ENCODE measurements around the gene FRMD6.
"Not testable (repeated sequence)": the region's sequence is repeated elsewhere in the genome, so short reads cannot be mapped to it uniquely, and the experiment has no call there.

The FRMD6 gene

GRCh38 chr14:51633298-51633697, 18.4 kb upstream of the FRMD6 start:
- not testable (repeated sequence) for DNase-seq

- DNase-seq, result no peak
Measured at GRCh38 chr14:51636109-51636508, 15.6 kb upstream of the FRMD6 start.

GRCh38 chr14:51638071-51638944, 13.4 kb upstream of the FRMD6 start:
- no peak for DNase-seq

- no peak for DNase-seq
Measured at GRCh38 chr14:51639668-51640316, 11.9 kb upstream of the FRMD6 start.

DNA sequence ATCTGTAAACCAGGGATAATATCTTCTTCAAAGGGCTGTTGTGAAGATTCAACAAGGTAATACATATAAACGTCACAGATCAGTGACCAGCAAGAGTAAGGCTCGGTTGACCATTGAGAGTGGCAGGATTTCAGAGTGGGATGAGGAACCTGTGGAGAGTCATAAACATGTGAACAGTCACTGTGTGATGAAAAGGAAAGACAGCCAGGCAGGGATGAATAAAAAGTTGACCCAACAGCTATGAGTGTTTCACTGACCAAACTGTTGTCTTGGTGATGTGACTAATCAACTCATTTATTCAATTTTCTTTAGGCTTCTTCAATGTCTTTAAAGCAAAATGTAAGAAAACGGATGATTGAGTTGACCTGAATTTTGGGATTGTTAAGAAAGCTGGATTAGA, 8.6 kb upstream of the FRMD6 start:
- DNase-seq, result no peak

DNA sequence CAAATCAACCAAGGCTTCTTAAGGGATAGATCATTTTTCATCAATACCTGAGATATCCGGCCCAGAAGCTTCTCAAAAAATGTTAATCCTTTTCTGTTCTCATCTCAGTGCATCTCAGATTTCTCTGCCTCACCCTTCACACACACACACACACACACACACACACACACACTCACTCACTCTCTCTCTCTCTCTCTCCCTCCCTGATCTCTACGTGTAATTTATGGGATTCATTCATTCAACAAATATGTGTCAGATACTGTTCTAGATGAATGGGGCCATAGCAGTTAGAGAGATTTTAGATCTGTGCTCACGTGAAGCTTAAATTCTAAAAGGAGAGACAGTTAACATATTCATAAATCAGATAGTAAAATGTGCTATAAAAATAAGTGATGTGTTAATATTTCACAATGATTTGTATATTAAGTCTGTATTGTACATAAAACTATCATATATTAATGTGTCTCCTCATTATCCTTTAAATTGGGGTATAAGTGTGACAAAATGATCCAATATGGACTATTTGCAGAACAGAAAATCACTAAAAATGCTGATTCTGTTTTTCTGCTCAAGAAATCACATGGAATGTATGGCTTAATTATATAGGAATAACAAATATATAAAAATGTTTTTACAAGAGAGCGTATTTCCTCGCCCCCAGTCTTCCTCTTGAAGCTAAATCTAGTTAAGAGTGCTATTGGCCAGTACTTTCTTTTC, 7.3 kb upstream of the FRMD6 start:
- DNase-seq, result no peak

DNA sequence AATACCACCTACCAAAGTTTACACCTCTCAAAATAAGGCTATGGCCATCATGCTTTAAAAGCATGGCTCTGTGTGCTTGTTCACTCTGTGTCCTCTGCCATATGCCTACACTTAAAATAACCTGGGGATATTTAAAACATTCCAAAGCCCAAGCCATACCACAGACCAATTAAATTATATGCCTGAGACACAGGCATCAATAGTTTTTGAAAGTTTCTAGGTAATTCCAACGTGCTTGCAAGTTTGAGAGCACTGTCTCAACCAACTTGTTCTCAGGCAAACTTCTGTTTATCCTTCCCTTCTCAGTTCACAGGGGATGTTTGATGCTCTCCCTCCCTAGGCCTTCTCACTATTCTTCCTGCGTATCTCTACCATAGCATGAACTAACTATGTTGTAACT, 3.4 kb upstream of the FRMD6 start:
- no peak for DNase-seq

GRCh38 chr14:51650716-51651387, 858 bp upstream of the FRMD6 start:
- no peak for DNase-seq

DNA sequence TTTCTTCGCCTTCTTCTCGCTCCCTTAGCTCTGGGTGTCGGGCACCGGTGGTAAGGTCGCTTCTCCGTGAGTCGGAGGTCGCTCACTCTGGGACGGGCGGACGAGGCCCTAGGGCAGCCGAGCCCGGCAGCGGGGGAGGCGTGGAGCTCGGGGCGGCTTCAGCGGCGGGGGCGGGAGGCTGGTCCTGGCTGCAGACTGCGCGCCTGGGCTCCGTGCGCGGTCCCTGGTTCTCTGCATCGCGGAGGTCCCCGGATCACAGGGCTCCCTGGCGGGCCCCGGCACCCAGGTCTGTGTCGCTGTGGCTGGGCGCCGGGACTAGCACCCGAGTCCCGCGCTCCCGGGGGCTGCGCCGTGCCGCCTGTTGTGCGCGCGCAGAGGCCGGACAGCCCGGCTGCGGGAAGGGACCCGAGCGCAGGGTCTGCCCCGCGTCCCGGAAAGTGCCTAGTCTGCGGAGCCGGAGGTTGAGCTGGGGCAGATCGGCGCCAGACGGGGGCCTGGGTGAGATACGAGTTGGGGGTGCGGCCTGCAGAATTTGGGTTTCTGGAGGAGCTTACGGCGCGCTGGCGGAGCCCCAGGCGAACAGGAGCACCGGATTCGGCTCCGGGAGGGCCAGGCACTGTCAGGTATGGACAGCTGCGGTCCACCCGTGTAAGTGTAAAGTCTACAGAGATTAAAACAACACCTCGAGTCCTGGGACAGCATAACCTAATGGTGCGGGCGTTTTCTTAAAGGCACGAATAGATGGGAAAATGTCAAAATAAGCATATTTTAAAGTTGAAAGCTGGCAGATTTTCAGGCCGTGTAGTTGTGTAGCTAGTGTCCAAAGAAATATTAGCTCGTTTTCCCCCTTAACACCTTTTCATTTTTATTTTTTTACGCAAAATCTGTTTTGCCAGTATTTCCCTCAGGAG, 713 bp downstream of the FRMD6 start:
- peak; percentile 20 for DNase-seq

GRCh38 chr14:51653079-51653774, 1.5 kb downstream of the FRMD6 start:
- no peak for DNase-seq

- no peak for DNase-seq
Measured at GRCh38 chr14:51653775-51654532, 2.2 kb downstream of the FRMD6 start.

- no peak for DNase-seq
Measured at GRCh38 chr14:51654533-51654845, 2.8 kb downstream of the FRMD6 start.

GRCh38 chr14:51657762-51658161, 6.1 kb downstream of the FRMD6 start:
- no peak for DNase-seq

DNA sequence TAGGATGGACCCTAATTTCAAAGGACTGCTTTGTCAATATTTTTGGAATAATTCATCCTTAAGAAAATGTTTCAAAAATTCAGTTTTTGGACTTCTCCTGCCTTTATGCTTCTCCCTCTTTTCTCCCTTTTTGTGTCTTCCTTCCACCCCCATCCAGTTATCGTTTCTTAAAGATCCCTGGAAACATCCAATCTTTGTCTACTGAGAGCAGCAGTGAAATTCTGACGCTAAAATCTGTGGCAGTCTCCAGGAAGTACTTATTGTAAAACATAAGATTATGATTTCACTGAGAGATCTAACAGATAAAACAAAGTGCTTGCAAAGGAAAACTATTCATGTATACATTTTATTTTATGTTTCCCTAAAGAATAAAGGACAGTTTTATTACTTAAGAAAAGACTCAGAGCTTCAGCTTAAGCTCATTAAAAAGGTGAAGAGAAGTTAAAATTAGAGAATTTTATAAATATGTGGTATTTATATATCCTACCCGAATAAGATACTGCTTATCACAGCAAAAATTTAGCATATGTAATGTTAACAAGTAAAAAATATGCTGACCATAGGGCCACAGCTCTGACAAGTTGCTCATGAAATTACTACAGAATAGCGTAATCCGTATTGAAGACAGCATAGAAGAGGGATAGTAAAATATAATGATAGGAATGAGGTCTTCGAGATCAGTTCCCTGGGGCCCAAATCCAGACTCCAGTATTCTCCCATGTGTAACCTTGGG, 6.9 kb downstream of the FRMD6 start:
- DNase-seq, result no peak

DNA sequence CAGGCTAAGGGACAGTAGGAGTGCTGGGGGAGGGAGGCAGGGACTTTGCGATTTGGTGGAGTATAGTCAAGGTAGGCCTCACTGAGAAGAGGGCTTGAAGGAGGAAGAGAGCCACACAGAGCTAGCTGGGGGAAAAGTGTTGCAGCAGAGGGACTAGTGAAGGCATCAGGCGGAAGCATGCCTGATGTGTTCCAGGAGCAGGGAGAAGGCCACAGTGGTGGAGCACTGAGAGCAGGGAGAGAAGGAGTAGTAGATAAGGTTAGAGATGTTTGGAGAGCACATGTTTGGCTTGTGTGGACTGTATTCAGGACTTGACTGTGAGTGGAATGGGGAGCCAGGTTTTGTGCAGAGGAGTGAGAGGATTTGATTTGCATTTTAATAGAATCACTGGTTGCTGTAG, 9.0 kb downstream of the FRMD6 start:
- DNase-seq, result no peak

- no peak for DNase-seq
Measured at GRCh38 chr14:51661504-51661903, 9.8 kb downstream of the FRMD6 start.

- no peak for DNase-seq
Measured at GRCh38 chr14:51663783-51664326, 12.1 kb downstream of the FRMD6 start.

DNA sequence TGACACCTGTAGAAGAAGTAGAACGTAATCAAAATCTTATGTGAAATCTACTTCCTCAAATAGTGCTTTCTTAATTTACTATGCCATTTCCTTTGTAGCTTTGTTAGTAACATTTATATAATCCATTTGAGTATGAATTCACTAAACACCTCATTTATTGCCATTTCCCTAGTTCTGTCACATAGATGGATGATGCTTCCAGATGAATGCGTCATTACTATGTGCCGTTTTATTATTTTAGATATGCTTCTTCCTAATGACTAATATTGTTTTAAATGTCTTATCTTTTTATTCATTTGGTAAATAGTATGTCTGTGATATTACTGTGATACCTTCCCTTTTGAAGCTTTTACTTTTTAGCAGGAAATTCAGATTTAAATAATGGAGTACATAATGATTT, 14.4 kb downstream of the FRMD6 start:
- no peak for DNase-seq

DNA sequence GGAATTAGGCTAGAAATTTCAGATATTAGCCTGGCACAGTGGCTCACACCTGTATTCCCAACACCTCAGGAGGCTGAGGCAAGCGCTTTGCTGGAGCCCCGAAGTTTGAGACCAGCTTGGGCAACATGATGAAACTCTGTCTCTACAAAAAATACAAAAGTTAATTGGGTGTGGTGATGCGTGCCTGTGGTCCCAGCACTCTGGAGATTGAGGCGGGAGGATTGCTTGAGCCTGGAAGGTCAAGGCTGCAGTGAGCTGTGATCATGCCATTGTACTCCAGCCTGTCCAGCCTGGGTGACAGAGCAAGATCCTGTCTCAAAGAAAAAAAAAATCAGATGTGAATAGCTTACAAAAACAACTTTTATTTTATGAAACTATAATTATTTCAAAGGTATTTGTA, 15.1 kb downstream of the FRMD6 start:
- DNase-seq, result no peak

GRCh38 chr14:51668870-51669269, 17.2 kb downstream of the FRMD6 start:
- DNase-seq, result no peak

All from NCI-H510A (cell line).